ENCODE data around the gene PLD5.

DNA sequence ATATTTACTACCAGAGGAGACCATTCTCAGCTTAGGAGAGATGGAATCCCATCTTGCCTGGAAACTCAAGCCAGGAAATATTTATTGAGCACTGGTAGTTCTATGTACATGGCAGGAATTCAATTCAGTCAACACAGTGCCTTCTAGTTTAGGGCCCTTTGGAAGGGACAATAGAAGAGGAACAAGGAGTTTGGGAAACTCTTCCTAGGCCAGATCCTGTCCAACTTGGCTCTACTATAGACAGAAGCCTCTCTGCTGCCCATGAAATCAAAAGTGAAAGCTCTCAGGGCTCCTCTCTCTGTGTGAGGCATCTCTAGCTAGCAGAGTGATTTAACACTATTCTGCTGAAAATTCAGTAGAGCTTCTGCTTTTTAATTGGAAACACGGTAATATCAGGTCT is 281.0 kb downstream of the PLD5 start:
- TF ChIP-seq EZH2 (IDR thresholded peaks at IDR 0.05; ENCODE audit: borderline replicate concordance, low read depth, low read length, poor library complexity, severe bottlenecking): no peak
- TF ChIP-seq, protein P1, sequence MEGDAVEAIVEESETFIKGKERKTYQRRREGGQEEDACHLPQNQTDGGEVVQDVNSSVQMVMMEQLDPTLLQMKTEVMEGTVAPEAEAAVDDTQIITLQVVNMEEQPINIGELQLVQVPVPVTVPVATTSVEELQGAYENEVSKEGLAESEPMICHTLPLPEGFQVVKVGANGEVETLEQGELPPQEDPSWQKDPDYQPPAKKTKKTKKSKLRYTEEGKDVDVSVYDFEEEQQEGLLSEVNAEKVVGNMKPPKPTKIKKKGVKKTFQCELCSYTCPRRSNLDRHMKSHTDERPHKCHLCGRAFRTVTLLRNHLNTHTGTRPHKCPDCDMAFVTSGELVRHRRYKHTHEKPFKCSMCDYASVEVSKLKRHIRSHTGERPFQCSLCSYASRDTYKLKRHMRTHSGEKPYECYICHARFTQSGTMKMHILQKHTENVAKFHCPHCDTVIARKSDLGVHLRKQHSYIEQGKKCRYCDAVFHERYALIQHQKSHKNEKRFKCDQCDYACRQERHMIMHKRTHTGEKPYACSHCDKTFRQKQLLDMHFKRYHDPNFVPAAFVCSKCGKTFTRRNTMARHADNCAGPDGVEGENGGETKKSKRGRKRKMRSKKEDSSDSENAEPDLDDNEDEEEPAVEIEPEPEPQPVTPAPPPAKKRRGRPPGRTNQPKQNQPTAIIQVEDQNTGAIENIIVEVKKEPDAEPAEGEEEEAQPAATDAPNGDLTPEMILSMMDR (conservative IDR thresholded peaks at IDR 0.05; ENCODE audit: low read depth, low read length): no peak
